GM12864 (cell line): ENCODE data around the gene DIP2A.

ENCODE experiments used
- DNase-seq: peaks from one replicate; pipeline ENCODE4 v3.0.0-alpha.2; 2011; ENCODE audit warnings: low read depth
- H3K4me3 ChIP-seq: 2 replicates; pipeline ENCODE4 v1.5.1; 2011; ENCODE audit warnings: mild to moderate bottlenecking, low read depth, low read length, control low read depth
- CTCF ChIP-seq: IDR thresholded peaks from 2 replicates; pipeline ENCODE4 v1.5.1; 2011; ENCODE audit warnings: low read depth, mild to moderate bottlenecking, moderate library complexity, low read length, control low read depth, inconsistent platforms; ENCODE audit errors: missing control alignments

DIP2A gene

GRCh38 chr21:46478910-46479309 is 20.2 kb downstream of the DIP2A start:
- no peak for DNase-seq
- no peak overlapping the region for H3K4me3 ChIP-seq
- TF ChIP-seq CTCF = no peak

- no peak overlapping the region for H3K4me3 ChIP-seq
- no peak for TF ChIP-seq CTCF
- DNase-seq = no peak
These were observed 21.8 kb downstream of the DIP2A start for GRCh38 chr21:46480466-46480865.

GRCh38 chr21:46482225-46482845 is 23.6 kb downstream of the DIP2A start:
- H3K4me3 ChIP-seq = no peak overlapping the region
- TF ChIP-seq CTCF = no peak
- DNase-seq = no peak

GRCh38 chr21:46482846-46483231 is 24.1 kb downstream of the DIP2A start:
- DNase-seq = no peak
- no peak overlapping the region for H3K4me3 ChIP-seq
- no peak for TF ChIP-seq CTCF

GRCh38 chr21:46483300-46484295 is 24.9 kb downstream of the DIP2A start:
- H3K4me3 ChIP-seq = no peak overlapping the region
- DNase-seq = no peak
- no peak for TF ChIP-seq CTCF

GRCh38 chr21:46486481-46487126 is 27.9 kb downstream of the DIP2A start:
- no peak for TF ChIP-seq CTCF
- DNase-seq = no peak
- no peak overlapping the region for H3K4me3 ChIP-seq
